SK-N-SH treated with all-trans-retinoic acid at 6 μM for 48 hours (cell line): Measurements from ENCODE around the gene LRIT2.

Source experiments
- ARNTL ChIP-seq: fragments of 450-650 bp; formaldehyde crosslinking; IDR thresholded peaks from 2 replicates; pipeline ENCODE4 v1.5.0; 2020; ENCODE audit warnings: low read depth, mild to moderate bottlenecking, moderate library complexity, borderline replicate concordance
- CSDC2 ChIP-seq: fragments of 250-450 bp; sonication (Bioruptor Pico); IDR thresholded peaks from 2 replicates; pipeline ENCODE4 v1.5.0; 2020; ENCODE audit warnings: mild to moderate bottlenecking, moderate library complexity
- OSR1 ChIP-seq: fragments of 250-450 bp; sonication (Bioruptor Pico); IDR thresholded peaks from 2 replicates; pipeline ENCODE4 v1.8.0; 2022; ENCODE audit warnings: moderate library complexity, mild to moderate bottlenecking, inconsistent platforms
- PPARA ChIP-seq: fragments of 250-450 bp; sonication (Bioruptor Pico); IDR thresholded peaks from 2 replicates; pipeline ENCODE4 v1.5.0; 2020; ENCODE audit warnings: mild to moderate bottlenecking, borderline replicate concordance
- RARB ChIP-seq: fragments of 250-450 bp; sonication (Bioruptor Pico); IDR thresholded peaks from 2 replicates; pipeline ENCODE4 v1.8.0; 2021; ENCODE audit warnings: mild to moderate bottlenecking, moderate library complexity
- TOX ChIP-seq: fragments of 250-450 bp; sonication (Bioruptor Pico); IDR thresholded peaks from 2 replicates; pipeline ENCODE4 v1.8.0; 2021; ENCODE audit warnings: mild to moderate bottlenecking, moderate library complexity, borderline replicate concordance
- ZNF70 ChIP-seq: fragments of 450-650 bp; formaldehyde crosslinking; IDR thresholded peaks from 2 replicates; pipeline ENCODE4 v1.5.0; 2020; ENCODE audit warnings: mild to moderate bottlenecking, moderate library complexity
- TF ChIP-seq, protein P1 (sequence below): fragments of 250-450 bp; sonication (Bioruptor Pico); IDR thresholded peaks from 2 replicates; pipeline ENCODE4 v1.8.0; 2020; ENCODE audit warnings: mild to moderate bottlenecking, moderate library complexity, borderline replicate concordance
- TF ChIP-seq, protein P2 (sequence below): fragments of 250-450 bp; sonication (Bioruptor Pico); IDR thresholded peaks from 2 replicates; pipeline ENCODE4 v1.5.0; 2020; ENCODE audit warnings: mild to moderate bottlenecking, moderate library complexity

DNA sequence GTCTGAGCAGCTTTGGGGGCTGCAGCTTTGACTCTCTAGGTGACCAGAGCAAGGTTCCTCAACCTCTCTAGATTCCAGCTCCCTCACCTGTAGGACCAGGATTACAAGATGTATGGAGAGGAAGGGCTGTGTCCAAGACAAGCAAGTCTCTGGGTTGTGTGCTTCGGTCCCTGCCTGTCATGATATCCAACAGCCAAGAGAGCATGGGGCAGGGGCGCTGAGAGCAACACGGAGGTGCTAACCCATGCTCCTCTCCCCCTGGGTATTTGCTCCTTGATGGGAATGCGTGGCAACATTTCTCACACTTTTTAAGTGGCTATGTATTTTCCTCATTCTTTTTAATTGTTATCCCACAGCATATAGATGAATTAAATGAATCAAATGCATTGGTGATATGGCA, 20.7 kb downstream of the LRIT2 start:
- TF ChIP-seq RARB (CRISPR knock-in tag) (no peak), ARNTL (no peak), TOX (CRISPR knock-in tag) (no peak), PPARA (no peak), CSDC2 (CRISPR knock-in tag) (no peak), ZNF70 (CRISPR knock-in tag) (no peak), OSR1 (CRISPR knock-in tag) (no peak)
- TF ChIP-seq, protein P1, sequence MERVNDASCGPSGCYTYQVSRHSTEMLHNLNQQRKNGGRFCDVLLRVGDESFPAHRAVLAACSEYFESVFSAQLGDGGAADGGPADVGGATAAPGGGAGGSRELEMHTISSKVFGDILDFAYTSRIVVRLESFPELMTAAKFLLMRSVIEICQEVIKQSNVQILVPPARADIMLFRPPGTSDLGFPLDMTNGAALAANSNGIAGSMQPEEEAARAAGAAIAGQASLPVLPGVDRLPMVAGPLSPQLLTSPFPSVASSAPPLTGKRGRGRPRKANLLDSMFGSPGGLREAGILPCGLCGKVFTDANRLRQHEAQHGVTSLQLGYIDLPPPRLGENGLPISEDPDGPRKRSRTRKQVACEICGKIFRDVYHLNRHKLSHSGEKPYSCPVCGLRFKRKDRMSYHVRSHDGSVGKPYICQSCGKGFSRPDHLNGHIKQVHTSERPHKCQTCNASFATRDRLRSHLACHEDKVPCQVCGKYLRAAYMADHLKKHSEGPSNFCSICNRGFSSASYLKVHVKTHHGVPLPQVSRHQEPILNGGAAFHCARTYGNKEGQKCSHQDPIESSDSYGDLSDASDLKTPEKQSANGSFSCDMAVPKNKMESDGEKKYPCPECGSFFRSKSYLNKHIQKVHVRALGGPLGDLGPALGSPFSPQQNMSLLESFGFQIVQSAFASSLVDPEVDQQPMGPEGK (CRISPR knock-in tag): no peak
- TF ChIP-seq, protein P2, sequence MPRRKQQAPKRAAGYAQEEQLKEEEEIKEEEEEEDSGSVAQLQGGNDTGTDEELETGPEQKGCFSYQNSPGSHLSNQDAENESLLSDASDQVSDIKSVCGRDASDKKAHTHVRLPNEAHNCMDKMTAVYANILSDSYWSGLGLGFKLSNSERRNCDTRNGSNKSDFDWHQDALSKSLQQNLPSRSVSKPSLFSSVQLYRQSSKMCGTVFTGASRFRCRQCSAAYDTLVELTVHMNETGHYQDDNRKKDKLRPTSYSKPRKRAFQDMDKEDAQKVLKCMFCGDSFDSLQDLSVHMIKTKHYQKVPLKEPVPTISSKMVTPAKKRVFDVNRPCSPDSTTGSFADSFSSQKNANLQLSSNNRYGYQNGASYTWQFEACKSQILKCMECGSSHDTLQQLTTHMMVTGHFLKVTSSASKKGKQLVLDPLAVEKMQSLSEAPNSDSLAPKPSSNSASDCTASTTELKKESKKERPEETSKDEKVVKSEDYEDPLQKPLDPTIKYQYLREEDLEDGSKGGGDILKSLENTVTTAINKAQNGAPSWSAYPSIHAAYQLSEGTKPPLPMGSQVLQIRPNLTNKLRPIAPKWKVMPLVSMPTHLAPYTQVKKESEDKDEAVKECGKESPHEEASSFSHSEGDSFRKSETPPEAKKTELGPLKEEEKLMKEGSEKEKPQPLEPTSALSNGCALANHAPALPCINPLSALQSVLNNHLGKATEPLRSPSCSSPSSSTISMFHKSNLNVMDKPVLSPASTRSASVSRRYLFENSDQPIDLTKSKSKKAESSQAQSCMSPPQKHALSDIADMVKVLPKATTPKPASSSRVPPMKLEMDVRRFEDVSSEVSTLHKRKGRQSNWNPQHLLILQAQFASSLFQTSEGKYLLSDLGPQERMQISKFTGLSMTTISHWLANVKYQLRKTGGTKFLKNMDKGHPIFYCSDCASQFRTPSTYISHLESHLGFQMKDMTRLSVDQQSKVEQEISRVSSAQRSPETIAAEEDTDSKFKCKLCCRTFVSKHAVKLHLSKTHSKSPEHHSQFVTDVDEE (CRISPR knock-in tag): no peak
